GM23338 (cell line): ENCODE results near the gene PRKAR1B. TPM values are rescaled to one million over a fixed set of nuclear protein-coding genes. Genes with fewer than 3 reads are reported as not detected.

ENCODE experiments used
- ATAC-seq: fragments of 200-7000 bp; cut with Tn5 transposase; 3 replicates; pipeline ENCODE4 v1.9.1; 2020
- DNase-seq: peaks from one replicate; pipeline ENCODE4 v3.0.0-alpha.2; 2015; ENCODE audit warnings: low spot score
- H2AFZ ChIP-seq: fragments of 200-600 bp; sonication (generic); 2 replicates; pipeline ENCODE4 v1.8.0; 2016; ENCODE audit warnings: antibody characterized with exemption, mild to moderate bottlenecking, moderate library complexity
- H3F3A ChIP-seq: fragments of 200-600 bp; sonication (generic); replicated peaks from 2 replicates; pipeline ENCODE4 v1.8.0; 2017; ENCODE audit warnings: antibody characterized with exemption, mixed run types, low read depth
- H3K27ac ChIP-seq: fragments of 200-600 bp; sonication (generic); 2 replicates; pipeline ENCODE4 v1.6.1; 2016; ENCODE audit warnings: low read depth
- H3K27me3 ChIP-seq: fragments of 200-600 bp; sonication (generic); 2 replicates; pipeline ENCODE4 v1.8.0; 2016; ENCODE audit warnings: mild to moderate bottlenecking, mixed run types, moderate library complexity; ENCODE audit not compliant: insufficient read depth
- H3K36me3 ChIP-seq: fragments of 200-600 bp; sonication (generic); 2 replicates; pipeline ENCODE4 v1.8.0; 2016; ENCODE audit warnings: mild to moderate bottlenecking; ENCODE audit not compliant: insufficient read depth
- H3K4me1 ChIP-seq: fragments of 200-600 bp; sonication (generic); 2 replicates; pipeline ENCODE4 v1.8.0; 2016; ENCODE audit warnings: mild to moderate bottlenecking, moderate library complexity; ENCODE audit not compliant: insufficient read depth
- H3K4me2 ChIP-seq: fragments of 200-600 bp; sonication (generic); 2 replicates; pipeline ENCODE4 v1.7.1; 2017; ENCODE audit warnings: mixed run types
- H3K4me3 ChIP-seq: fragments of 200-600 bp; sonication (generic); 2 replicates; pipeline ENCODE4 v1.6.1; 2016; ENCODE audit warnings: mixed run types
- H3K79me2 ChIP-seq: fragments of 200-600 bp; sonication (generic); replicated peaks from 2 replicates; pipeline ENCODE4 v1.8.0; 2017; ENCODE audit warnings: mild to moderate bottlenecking; ENCODE audit not compliant: insufficient read depth
- H3K9me2 ChIP-seq: fragments of 200-600 bp; sonication (generic); 2 replicates; pipeline ENCODE4 v1.8.0; 2017; ENCODE audit not compliant: insufficient read depth
- H4K20me1 ChIP-seq: fragments of 200-600 bp; sonication (generic); replicated peaks from 2 replicates; pipeline ENCODE4 v1.8.0; 2017; ENCODE audit warnings: mild to moderate bottlenecking; ENCODE audit not compliant: insufficient read depth
- H3K27ac Mint-ChIP-seq: 2 replicates; pipeline ENCODE4 v1.8.0; 2020; ENCODE audit warnings: inconsistent platforms, mild to moderate bottlenecking, moderate library complexity, mixed read lengths
- H3K27me3 Mint-ChIP-seq: 3 replicates; pipeline ENCODE4 v1.8.0; 2022; ENCODE audit warnings: low read depth, mild to moderate bottlenecking, moderate library complexity, mixed read lengths, inconsistent platforms; ENCODE audit not compliant: insufficient read depth, poor library complexity
- H3K36me3 Mint-ChIP-seq: 3 replicates; pipeline ENCODE4 v1.8.0; 2021; ENCODE audit warnings: low read depth, mild to moderate bottlenecking, inconsistent platforms, moderate library complexity, mixed read lengths
- H3K4me1 Mint-ChIP-seq: 3 replicates; pipeline ENCODE4 v1.8.0; 2020; ENCODE audit warnings: mild to moderate bottlenecking, inconsistent platforms, mixed read lengths
- H3K4me3 Mint-ChIP-seq: 3 replicates; pipeline ENCODE4 v1.8.0; 2021; ENCODE audit warnings: moderate library complexity, mild to moderate bottlenecking, inconsistent platforms, mixed read lengths
- H3K9me3 Mint-ChIP-seq: 3 replicates; pipeline ENCODE4 v1.8.0; 2020; ENCODE audit warnings: moderate library complexity, mild to moderate bottlenecking, inconsistent platforms, mixed read lengths
- CREB1 ChIP-seq: fragments of 250-450 bp; sonication (Bioruptor Pico); IDR thresholded peaks from 2 replicates; pipeline ENCODE4 v1.5.0; 2020; ENCODE audit warnings: low read depth, mild to moderate bottlenecking, moderate library complexity
- STAT1 ChIP-seq: IDR thresholded peaks from one replicate; pipeline ENCODE4 v1.6.1; 2016; ENCODE audit warnings: antibody characterized with exemption; ENCODE audit not compliant: unreplicated experiment
- ZNF114 ChIP-seq: fragments of 250-450 bp; sonication (Bioruptor Pico); IDR thresholded peaks from 2 replicates; pipeline ENCODE4 v1.5.0; 2020; ENCODE audit warnings: mild to moderate bottlenecking, moderate library complexity
- ZNF462 ChIP-seq: fragments of 250-450 bp; sonication (Bioruptor Pico); IDR thresholded peaks from 2 replicates; pipeline ENCODE4 v1.5.0; 2020; ENCODE audit warnings: mild to moderate bottlenecking, moderate library complexity
- polyA plus RNA-seq: library from polyadenylated mRNA; unstranded; fragments of >200 nt; fragmentation: Nextera tagmentation; extraction: Ambion mirVana; gene quantifications from 2 replicates; pipeline ENCODE4 v1.2.1, GENCODE V29; 2016
- total RNA-seq: library from RNA; depleted of rRNA; stranded (reverse); fragments of >200 nt; shearing (Covaris generic); gene quantifications from 2 replicates; pipeline ENCODE4 v1.2.3, GENCODE V29; 2014
- TF ChIP-seq, protein P1 (sequence below): IDR thresholded peaks from 2 replicates; pipeline ENCODE4 v1.6.1; 2016; ENCODE audit warnings: antibody characterized with exemption
- TF ChIP-seq, protein P2 (sequence below), 2 experiments: fragments of 200-600 bp in 1 of 2; sonication (generic) in 1 of 2; conservative IDR thresholded peaks; 2 replicates each; pipeline versions ENCODE4 v1.5.1 to v1.6.1; 2016 to 2017; ENCODE audit warnings: antibody characterized with exemption in 2 of 2, low read depth in 2 of 2, mild to moderate bottlenecking in 2 of 2, moderate library complexity in 1 of 2

PRKAR1B gene
- total and polyA plus RNA-seq, 2 experiments from 2014 or later, result 35.7 to 36.7 TPM

- no peak for TF ChIP-seq ZNF462 (CRISPR knock-in tag)
- TF ChIP-seq, protein P1, sequence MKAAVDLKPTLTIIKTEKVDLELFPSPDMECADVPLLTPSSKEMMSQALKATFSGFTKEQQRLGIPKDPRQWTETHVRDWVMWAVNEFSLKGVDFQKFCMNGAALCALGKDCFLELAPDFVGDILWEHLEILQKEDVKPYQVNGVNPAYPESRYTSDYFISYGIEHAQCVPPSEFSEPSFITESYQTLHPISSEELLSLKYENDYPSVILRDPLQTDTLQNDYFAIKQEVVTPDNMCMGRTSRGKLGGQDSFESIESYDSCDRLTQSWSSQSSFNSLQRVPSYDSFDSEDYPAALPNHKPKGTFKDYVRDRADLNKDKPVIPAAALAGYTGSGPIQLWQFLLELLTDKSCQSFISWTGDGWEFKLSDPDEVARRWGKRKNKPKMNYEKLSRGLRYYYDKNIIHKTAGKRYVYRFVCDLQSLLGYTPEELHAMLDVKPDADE, result no peak
- TF ChIP-seq CREB1, result no peak
These were observed 5.5 kb upstream of the PRKAR1B start (continued) for GRCh38 chr7:732556-732955.

DNA sequence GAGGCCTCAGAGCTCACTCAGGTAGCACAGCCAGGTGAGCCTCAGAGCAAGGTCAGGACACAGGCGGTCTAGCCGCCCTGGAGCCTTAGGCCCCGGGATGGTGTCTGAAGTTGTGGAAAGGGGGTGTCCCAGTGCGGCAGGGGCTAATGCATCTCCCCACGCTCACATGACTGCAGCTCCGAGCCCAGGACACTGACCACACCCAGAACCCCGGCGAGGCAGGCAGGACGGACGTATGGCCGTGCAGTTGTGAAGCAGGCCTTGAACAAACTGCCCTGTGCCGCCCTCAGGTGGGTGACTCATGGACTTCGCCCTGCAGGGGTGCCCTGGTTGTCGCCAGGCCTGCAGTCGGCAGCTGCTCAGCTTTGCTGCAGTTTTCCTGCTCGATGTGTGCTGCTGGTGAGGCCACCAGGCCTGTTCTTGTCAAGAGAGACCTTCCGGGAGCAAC, 5.0 kb upstream of the PRKAR1B start:
- H3K9me2 ChIP-seq, result no peaks in the 10 kb centered on the region
- ATAC-seq (peak; percentile 79), DNase-seq (peak; percentile 71)
- no peaks in the 10 kb centered on the region for H3F3A ChIP-seq
- no peak overlapping the region for H3K4me3 ChIP-seq
- H3K4me2 ChIP-seq, result no peak overlapping the region
- no peaks in the 10 kb centered on the region for H3K27me3 ChIP-seq
- peaks cover 3% of the 10 kb centered on the region; the same call in 1 of the 2 replicates for H3K36me3 ChIP-seq
- peaks cover 89% of the 10 kb centered on the region for H3K79me2 ChIP-seq
- H3K27ac Mint-ChIP-seq, result no peak overlapping the region; the same call in 1 of the 2 replicates
- peaks cover 9% of the 10 kb centered on the region for H3K4me1 Mint-ChIP-seq
- no peaks in the 10 kb centered on the region; the same call in 2 of the 3 replicates for H3K9me3 Mint-ChIP-seq
- no peaks in the 10 kb centered on the region; the same call in 1 of the 2 replicates for H3K4me1 ChIP-seq
- peaks cover 10% of the 10 kb centered on the region; the same call in 1 of the 2 replicates for H4K20me1 ChIP-seq
- H3K4me3 Mint-ChIP-seq, result no peak overlapping the region
- 0 out of 2 replicates have a peak overlapping the region, but pooled peaks have one; percentile 39 for H3K27ac ChIP-seq
- no peak overlapping the region for H2AFZ ChIP-seq
- peaks cover 6% of the 10 kb centered on the region for H3K27me3 Mint-ChIP-seq
- H3K36me3 Mint-ChIP-seq, result peaks cover 21% of the 10 kb centered on the region
- TF ChIP-seq ZNF114 (CRISPR knock-in tag), result no peak
- TF ChIP-seq ZNF462 (CRISPR knock-in tag), result no peak
- TF ChIP-seq STAT1, result no peak
- TF ChIP-seq, protein P2, sequence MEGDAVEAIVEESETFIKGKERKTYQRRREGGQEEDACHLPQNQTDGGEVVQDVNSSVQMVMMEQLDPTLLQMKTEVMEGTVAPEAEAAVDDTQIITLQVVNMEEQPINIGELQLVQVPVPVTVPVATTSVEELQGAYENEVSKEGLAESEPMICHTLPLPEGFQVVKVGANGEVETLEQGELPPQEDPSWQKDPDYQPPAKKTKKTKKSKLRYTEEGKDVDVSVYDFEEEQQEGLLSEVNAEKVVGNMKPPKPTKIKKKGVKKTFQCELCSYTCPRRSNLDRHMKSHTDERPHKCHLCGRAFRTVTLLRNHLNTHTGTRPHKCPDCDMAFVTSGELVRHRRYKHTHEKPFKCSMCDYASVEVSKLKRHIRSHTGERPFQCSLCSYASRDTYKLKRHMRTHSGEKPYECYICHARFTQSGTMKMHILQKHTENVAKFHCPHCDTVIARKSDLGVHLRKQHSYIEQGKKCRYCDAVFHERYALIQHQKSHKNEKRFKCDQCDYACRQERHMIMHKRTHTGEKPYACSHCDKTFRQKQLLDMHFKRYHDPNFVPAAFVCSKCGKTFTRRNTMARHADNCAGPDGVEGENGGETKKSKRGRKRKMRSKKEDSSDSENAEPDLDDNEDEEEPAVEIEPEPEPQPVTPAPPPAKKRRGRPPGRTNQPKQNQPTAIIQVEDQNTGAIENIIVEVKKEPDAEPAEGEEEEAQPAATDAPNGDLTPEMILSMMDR (conservative IDR thresholded peaks at IDR 0.05; ENCODE audit: low read depth in 2 of 2), result peak; percentile 30 to 74
